HG03469 (cell line): ENCODE results near the gene TENT4A.

Experiments used
- ATAC-seq: cut with Tn5 transposase; IDR thresholded peaks from one replicate; pipeline ENCODE4 v1.9.1; 2021; ENCODE audit warnings: mild to moderate bottlenecking, moderate library complexity, moderate number of reproducible peaks; ENCODE audit not compliant: unreplicated experiment

The TENT4A gene

DNA sequence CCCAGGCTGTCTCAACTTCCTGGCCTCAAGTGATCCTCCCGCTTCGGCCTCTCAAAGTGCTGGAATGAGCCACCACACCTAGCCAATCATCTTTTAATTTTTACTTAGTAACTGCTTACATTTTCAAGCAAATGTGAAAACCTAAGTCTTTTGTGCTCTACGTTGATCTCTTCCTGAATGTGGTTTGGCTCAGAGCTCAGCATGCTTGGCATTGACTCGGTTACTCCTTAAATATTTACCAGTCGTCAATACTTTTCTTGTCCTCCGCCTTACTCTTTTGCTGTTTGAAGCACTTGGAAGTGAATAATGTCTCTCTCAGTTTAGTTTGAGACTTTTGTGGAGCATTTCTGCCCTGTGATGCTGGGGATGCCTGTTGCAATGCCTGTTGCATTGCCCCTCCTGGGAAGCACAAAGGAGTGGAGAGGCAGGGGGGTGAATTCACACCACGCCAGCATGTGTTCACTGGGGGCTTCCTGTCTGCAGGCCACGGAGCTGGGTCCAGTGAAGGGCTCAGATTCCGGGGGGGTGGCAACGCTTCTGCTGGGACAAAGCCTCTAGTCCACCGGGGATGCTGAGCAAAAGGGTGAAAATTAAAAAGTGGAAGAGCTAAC lies 13.1 kb upstream of the TENT4A start:
- ATAC-seq: no peak

DNA sequence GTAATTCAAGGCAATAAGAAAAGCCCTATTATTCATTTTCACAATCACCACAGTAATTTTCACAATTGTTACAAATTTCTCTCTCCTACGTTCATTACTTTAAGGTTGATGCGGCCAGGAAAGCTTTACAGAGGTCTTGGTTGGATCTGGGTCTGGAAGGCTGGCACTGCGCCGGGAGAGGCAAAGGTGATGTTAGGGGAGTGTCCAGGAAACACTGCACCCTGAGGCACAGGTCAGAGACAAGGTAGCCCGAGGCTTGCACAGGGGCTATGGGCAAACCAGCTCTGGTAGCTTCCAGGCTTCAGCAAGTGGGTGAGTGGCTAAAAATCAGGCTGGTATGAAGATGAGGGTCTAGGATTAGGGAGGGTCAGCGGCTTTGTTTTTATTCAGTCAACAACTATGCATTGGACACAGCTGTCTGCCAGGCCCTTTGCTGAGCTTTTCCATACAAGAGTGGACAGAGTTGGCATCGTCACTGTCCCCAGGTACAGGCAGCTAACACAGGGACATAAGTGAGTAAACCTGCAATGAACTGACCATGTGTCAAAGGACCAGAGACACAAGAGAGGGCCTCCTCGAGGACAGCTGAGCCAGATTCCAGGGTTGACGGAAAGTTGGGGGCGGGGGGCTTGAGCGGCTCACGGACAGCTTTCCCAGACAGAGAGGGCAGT lies 12.4 kb upstream of the TENT4A start:
- no peak for ATAC-seq

DNA sequence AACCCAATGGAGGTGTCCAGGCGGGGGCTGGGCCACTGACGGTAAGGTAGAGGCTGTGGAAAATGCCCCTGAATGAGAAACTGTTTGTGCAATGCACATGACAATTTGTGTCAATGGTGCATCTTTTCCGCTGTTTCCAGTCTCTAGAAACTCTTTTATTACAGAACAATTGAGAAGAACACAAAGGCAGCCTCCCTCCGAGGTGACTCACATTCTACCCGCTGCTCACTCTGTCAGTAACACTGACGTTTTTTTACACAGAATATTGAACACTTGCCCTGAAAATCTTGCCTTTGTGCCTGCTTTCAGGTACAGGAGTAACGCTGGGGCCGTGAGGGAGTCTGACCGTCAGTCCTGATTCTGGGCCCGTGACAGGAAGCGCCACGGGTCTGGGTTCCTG lies 11.7 kb upstream of the TENT4A start:
- no peak for ATAC-seq

DNA sequence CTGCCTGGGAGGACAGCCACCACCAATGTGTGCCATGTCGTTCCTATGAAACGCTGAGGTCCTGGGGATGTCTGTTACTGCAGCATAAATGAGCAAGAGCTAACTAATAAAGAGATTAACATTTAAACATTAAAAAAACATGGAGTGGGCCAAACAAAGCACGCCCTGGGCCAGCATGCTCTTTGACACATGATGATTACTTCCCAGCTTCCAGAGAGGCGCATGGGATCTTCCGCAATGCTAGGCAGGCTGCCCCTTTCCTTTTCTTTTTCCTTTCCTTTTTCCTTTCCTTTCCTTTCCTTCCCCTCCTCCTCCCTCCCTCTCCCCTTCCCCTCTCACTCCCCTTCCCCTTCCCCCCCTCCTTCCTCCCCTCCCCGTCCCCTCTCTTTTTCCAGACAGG lies 10.6 kb upstream of the TENT4A start:
- no peak for ATAC-seq

DNA sequence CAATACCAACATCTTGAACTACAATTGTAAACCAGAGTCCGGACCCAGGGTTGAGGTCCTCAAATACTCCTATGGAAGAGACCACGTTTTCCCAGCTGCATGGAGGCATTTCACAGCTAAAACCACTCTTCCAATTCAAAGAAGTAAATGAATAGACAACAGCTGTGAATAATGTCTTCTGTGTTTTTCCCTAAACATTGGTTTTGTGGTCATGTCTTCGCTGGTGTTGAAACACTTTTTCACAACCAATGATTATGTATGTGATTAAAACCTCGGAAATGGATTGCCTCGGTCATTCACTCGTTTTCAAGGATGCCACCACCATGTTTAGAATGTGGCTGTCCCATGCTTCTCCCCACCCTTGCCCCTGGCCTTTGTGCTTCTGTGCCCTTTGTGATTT lies 9.4 kb upstream of the TENT4A start:
- ATAC-seq: no peak

DNA sequence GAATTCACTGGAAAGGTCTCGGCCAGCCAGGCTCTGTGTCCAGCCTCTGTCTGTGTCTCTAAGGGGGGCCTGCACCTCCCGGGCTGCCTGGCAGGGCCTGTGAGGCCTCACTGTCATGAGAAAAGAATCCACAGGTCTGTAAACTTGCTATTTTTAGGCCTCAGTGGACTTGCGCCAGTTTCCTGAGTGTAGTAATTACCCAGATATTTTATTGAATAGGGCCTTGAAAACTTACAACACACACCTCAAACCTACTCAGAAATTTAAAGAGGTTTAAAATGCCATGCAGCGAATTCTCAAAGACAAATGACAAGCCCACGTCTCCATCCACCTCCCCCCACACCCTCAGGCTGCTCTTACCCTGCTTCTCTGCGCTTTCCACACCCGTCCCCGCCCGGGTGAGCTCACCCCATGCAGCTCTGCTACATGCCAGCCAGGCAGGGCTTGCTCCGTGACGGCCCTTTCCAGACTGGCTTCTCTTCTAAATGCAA lies 8.8 kb upstream of the TENT4A start:
- ATAC-seq: no peak

DNA sequence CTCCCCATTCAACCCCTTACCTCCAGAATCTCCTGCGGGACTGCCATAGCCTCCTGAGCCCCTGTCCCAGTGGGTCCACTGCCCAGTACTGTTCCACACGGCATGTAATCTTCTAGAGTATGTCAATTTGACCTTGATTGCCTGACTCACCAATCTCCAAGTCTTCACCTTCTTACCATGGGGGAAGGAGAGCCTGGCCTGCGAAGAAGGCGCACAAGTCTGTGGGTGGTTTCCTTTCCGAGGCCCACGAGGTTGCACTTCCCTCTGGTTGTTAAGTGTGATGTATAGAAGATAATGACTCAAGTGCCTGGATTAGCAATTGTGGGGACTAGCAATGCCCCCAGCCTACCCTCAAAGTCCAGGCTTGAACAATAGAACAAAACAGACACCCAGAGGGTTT lies 8.1 kb upstream of the TENT4A start:
- peak; percentile 74 for ATAC-seq

DNA sequence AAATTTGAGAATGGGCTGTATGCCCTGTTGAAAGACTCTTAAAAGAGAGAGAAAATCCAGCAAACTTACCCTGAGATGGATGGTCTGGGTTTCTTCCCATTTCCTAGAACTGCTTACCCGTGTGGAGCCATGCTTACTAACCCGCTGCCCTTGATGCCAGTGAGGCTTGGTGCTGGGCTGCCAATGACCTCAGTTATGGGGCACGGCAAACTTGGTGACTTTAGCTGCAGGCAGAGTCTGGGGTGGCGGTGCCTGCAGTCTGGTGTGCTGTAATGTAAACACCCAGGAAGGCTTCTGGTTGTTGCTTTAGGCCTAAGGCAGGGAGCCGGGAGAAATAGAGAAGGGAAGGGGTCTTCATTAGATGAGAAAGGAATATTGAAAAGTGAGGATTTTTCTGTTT lies 7.3 kb upstream of the TENT4A start:
- no peak for ATAC-seq

DNA sequence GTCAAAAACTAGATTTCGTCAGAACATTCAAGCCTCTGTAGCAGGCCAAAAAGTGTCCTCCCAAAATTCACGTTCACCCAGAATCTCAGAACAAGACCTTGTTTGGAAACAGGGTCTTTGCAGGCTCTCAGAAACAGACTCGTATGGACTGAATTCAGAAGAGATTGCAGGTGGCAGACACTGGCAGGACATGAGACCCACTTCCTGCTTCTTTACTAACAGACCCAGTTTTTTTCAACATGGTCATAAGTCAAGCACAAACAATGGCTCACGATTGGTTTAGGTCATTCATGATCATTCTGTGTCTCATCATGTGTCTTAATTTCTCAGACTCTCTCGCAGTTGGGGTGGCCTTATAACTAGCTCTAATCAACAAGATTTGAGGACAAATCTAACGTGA lies 5.4 kb upstream of the TENT4A start:
- no peak for ATAC-seq

DNA sequence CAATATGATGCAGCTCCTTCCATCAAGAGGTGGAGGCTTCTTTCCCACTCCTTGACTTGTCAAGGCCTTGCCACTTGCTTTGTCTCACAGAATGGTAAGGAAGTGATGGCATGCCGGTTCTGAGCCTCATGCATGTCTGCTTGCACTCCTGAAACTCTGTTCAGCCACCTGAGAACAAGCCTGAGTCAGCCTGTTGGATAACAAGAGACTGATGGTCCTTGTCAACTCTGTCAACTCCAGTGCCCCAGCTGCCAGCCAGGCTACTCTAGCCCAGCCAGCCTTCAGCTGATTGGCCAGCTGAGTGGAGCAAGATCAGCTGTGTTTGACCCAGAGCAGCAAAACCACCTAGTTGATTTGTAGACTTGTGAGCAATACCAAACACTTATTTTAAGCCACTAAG lies 4.4 kb upstream of the TENT4A start:
- ATAC-seq: no peak

DNA sequence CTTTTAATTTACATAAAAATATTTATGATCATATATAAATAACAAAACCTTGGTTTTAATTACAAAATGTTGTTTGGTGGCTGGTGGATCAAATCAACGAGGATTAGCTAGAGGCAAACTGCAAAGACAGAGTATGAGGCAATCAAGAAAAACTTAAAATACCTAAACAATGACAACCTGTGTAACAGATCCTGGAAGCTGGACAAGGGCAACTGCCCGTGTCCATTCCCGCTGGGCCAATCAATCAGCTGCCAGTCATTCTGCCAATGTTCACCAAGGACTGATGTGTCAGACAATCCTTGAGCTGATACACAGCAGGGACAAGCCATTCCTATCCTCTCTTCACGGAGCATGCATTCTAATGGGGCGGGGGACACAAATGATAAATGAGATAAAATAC lies 3.2 kb upstream of the TENT4A start:
- no peak for ATAC-seq

DNA sequence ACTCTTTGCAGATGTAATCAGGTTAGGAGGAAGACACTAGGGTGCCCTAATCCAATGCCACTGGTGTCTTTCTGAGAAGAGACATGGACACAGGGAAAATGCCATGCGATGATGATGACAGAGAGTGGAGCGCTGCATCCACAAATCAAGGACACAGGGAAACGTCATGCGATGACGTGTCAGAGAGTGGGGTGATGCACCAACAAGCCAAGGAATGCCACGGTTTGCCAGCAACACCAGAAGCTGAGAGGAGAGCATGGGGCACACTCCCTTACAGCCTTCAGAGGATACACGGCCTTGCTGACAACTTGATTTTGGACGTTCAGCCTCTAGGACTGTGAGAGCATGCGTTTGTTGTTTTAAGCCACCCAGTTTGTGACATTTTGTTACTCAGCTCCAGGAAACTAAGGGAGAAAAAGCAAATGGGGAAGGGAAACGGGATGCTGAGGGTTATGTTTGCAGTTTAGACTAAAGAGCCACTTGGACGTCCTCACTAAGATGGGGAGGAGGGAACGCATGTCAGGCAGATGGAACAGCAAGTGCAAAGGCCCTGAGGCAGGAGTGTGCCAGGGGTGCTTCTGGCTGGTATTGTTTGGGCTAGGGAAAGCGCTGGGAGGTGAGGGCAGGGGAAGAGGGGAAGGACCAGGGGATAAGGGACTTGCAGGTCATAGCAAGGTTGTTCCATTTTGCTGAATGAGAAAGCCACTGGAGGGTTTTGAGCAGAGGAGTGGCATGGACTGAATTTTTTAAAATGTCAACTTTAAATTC lies 2.5 kb upstream of the TENT4A start:
- no peak for ATAC-seq

DNA sequence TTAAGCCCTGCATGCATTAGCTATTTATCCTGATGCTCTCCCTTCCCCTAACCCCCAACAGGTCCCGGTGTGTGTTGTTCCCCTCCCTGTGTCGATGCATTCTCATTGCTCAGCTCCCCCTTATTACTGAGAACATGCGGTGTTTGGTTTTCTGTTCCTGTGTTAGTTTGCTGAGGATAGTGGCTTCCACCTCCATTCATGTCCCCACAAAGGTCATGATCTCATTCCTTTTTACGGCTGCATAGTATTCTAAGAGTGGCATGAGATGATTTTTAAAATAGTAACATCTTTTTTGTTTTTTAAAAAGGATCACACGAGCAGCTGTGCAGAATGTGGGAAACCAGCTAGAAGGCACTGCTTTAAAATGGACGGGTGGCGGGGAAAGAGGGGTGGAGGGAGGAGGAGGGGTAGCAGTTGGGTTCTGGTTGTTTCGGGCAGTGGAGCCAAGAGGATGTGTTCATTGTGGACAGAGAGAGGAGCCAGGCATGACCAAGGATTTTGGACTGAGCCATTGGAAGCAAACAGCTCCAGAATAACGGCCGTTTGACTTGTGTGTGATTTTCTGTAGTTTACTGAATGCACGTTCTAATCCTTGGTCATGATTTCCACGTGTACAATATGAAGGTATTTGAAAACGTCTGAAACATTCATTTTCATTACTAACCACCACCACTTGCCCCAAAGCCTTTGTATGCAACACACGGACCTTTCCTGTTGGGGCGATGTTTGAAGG lies 1.7 kb upstream of the TENT4A start:
- no peak for ATAC-seq

DNA sequence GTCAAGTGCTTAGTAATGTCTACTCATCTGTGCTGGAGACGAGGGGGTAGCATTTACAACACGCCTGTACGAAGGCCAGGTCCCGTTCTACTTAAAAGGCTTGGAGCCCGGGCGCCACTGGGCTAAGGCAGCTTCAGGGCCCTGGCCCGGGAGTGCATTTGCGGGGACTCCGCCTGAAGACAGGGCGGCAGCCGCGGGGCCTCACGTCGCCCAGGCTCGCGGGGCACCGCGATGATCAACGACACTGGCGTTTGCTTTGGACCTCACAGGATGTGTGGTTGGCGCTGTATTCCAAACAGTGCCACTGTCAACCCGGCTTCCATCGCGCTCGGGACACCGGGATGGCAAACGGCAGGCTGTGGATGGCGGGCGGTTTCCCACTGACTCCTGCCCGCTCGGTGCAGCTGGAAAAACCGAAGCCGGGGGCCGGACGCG lies 1.1 kb upstream of the TENT4A start:
- no peak for ATAC-seq

DNA sequence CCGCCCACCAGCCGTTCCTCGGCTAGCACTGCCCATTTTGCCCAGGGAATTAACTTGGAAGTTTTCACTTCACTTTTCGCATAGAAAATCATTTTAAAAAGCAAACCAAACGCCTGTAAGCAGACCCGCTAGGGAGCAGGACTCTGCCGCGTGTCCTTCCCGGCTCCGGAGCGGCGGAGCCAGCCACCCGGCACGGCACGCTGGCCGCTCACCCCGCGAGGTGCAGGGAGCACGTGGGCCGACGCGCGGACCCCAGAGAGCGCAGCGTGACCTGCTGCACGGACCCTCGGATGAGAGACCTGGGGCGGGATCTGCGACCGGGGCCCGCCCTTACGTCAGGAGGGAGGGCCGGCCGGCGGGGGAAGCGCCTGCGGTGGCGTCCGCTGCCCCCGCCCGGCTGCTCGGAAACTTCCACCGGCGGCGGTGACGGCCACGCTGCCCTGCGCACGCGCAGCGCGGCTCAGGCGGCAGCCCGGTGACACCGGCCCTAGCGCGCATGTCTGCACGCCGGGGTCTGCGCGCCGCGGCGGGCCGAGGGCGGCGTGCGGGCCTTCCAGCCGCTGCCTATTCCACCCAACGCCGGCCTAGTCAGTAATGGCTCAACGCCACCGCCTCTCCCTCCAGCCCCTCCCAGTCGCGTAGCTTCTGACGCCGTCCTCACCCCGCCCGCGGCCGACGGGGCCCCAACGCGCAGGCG lies 507 bp upstream of the TENT4A start:
- ATAC-seq: peak; percentile 40

DNA sequence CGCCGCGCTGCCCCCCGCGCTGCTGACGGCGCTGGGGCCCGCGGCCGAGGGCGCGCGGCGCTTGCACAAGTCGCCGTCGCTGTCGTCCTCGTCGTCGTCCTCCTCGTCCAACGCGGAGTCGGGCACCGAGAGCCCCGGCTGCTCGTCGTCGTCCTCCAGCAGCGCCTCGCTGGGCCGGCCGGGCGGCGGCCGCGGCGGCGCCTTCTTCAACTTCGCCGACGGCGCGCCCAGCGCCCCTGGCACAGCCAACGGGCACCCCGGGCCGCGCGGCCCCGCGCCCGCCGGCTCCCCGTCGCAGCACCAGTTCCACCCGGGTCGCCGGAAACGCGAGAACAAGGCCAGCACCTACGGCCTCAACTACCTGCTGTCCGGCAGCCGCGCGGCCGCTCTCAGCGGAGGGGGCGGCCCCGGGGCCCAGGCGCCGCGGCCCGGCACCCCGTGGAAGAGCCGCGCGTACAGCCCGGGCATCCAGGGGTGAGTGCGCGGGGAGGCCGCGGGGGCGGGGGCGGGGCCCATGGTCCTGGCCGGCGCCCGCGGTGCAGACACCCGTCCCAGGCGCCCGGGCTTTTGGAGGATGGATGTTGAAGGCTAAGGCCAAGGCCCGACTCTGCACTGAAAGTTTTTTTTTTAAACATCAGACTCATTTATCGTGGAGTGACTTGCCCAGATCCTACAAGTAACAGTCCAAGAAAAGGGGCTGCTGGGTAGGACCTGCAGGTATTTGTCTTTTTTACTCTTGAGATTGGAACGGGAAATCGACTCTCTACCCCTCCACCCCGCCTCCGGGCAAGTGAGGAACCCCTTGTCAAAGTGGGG lies 1.2 kb downstream of the TENT4A start:
- no peak for ATAC-seq

DNA sequence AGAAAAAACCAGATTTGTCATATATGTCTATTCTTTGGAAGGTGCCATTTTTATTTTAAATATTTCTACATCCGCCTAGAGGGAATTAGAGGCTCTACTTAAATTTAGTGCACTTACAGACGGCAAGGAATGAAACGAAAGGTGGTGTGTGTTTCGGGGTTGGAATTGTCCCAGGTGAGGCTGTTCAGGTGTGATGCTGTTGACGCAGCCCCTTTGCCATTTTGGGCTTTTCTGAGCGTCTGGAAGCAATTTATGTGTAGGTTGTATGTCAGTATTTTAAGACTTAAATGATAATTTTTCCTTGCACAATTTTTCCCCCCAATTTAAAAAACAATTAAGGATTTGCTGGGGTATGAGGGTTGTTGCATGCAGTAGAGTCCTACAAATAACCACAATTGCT lies 2.0 kb downstream of the TENT4A start:
- no peak for ATAC-seq

DNA sequence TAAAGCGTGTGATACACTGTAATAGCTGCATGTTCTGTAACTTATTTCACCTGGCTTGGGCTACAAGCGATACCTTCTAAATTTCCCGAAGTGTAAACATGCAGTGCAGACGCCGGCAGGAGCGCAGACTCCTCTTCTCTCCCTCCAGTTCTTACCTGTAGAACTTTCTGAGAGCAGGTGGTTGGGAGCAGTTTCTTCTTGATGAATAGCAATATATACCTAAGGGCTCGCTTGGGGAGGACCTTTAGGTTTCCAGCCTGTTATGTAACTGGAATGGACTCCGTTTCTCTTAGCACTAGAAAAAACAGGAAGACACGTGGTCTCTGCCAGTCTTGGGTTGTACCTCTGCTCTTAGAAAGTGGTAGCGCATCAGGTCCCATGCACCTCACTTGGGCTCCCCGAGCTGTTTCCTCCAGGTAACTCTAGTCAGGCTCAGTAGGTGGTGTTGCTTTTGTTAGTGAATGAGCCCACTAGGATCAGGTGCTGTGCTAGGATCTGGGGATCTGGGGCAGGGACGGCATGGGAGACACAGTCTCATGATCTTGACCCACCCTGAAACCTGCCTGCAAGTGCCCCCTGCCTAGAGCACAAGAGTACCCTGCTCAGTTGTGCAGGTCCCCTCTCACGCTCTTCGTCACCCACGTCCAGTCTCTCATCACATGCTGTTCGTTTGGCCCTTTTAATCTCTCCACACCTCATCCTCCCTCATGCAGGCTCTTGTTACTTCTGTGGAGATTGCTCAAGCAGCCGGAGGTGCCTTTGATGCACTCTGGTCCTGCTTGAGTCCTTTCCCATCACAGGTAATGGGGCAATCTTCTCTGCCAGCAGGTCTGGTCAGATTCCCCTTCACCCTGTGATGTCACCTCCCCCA lies 2.8 kb downstream of the TENT4A start:
- no peak for ATAC-seq

DNA sequence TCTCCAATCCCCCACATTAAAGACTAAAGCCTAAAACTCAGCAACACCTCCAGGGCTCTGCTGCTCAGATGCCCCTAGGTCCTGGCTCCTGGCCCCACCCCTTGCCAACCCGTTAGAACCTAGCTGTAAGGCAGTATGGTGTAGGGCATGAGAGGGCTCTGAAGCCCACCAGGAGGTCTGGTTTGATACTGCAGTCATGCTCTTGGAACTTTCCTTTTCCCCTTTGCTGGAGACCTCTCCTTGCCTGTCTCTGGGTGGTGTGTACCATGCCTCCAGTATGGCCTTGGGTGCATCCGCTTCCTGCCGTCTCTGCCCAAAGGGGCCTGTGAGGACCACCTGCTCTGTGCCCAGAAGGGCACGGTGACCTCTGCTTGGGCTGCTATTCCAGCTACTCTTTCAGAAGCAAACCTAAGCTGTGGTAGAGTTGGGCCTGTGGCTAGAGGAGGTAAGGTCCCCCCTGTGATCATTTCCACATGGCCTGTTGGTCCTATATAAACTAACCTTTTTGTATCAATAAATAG lies 3.5 kb downstream of the TENT4A start:
- ATAC-seq: no peak
